ENCODE data around the gene FANCC. TPM values are rescaled to one million over a fixed set of nuclear protein-coding genes. Genes with fewer than 3 reads are reported as not detected.

Gene FANCC
- total and polyA plus RNA-seq, 2 of the 8 experiments (the other 6 are each of a cell fraction or from before 2014, with no cell fraction given), result 7.8 to 15.2 TPM

GRCh38 chr9:95116002-95116807 lies 201.3 kb downstream of the FANCC start:
- H3K9me3 ChIP-seq (ENCODE audit: insufficient read depth in 2 of 2, low read depth in 1 of 2, low read length in 1 of 2), result no peaks in the 10 kb centered on the region

More at GRCh38 chr9:95116002-95116807, 201.3 kb downstream of the FANCC start:
- Histone ChIP-seq H3K23me2 (ENCODE audit: low read depth, low read length) (no peaks in the 10 kb centered on the region), H3K14ac (ENCODE audit: insufficient read length) (no peak overlapping the region), H3K27ac (ENCODE audit: low read depth, low read length) (no peak overlapping the region), H2AK5ac (ENCODE audit: low read depth, low read length) (no peak overlapping the region), H3K79me2 (ENCODE audit: control insufficient read depth in 1 of 2, insufficient read depth in 2 of 2, low read length in 2 of 2) (no peaks in the 10 kb centered on the region), H4K5ac (ENCODE audit: insufficient read length, low read depth, low read length) (no peak overlapping the region), H3K36me3 (ENCODE audit: control insufficient read depth in 2 of 4, insufficient read depth in 4 of 4, low read length in 3 of 4) (no peaks in the 10 kb centered on the region; a peak in 1 of 8 replicates), H2BK15ac (ENCODE audit: low read length) (no peak overlapping the region), H3K23ac (ENCODE audit: insufficient read length) (no peak overlapping the region), H3K4me3 (ENCODE audit: extremely low read depth in 1 of 4, insufficient read depth in 2 of 4, low read depth in 3 of 4, low read length in 4 of 4) (no peak overlapping the region), H3K4me1 (replicated peaks in 1 of 4; ENCODE audit: control insufficient read depth in 3 of 4, insufficient read depth in 4 of 4, low read length in 3 of 4) (no peaks in the 10 kb centered on the region), H3K27me3 (replicated peaks in 1 of 4; ENCODE audit: control insufficient read depth in 3 of 4, extremely low read depth in 1 of 4, insufficient read depth in 3 of 4, low read length in 3 of 4) (no peaks in the 10 kb centered on the region), H4K8ac (ENCODE audit: extremely low read depth, insufficient read depth, low read length) (no peak overlapping the region), H3K9ac (replicated peaks in 1 of 4; ENCODE audit: extremely low read depth in 1 of 4, low read depth in 3 of 4, low read length in 3 of 4) (no peak overlapping the region), H3K79me1 (ENCODE audit: low read depth, low read length) (no peaks in the 10 kb centered on the region), H2BK20ac (ENCODE audit: low read length) (no peak overlapping the region), H2BK5ac (ENCODE audit: low read depth, low read length) (no peak overlapping the region), H3K4me2 (ENCODE audit: insufficient read depth in 1 of 2, low read depth in 2 of 2, low read length in 2 of 2) (no peak overlapping the region), H2BK120ac (replicated peaks; ENCODE audit: low read depth, low read length) (no peak overlapping the region), H3K18ac (ENCODE audit: extremely low read depth, low read length) (no peak overlapping the region), H2BK12ac (ENCODE audit: low read depth, low read length) (no peak overlapping the region), H2AFZ (ENCODE audit: low read length) (no peak overlapping the region), H4K20me1 (replicated peaks in 1 of 2; ENCODE audit: control insufficient read depth in 1 of 2, insufficient read depth in 2 of 2, low read length in 2 of 2) (peaks cover 0 to 2% of the 10 kb centered on the region in 2 experiments), H3K56ac (replicated peaks; ENCODE audit: insufficient read length, low read depth, low read length) (no peak overlapping the region), H3K4ac (replicated peaks; ENCODE audit: insufficient read length, low read depth, low read length) (no peak overlapping the region), H4K91ac (replicated peaks; ENCODE audit: insufficient read length, low read length) (no peak overlapping the region)
- FAIRE-seq (no peak), DNase-seq (ENCODE audit: low read depth in 1 of 2, low spot score in 2 of 2) (no peak)
- POLR2A ChIA-PET (ENCODE audit: partially characterized antibody), result no interaction called here
- 82% methylated on average over 11 of the region's 11 CpGs; no CpG with 5 or more reads in 1 of the 2 experiments for WGBS, 2 experiments (ENCODE audit: extremely low coverage in 1 of 2, insufficient coverage in 1 of 2, insufficient read length in 1 of 2, insufficient replicate concordance in 2 of 2, low coverage in 1 of 2, low lambda C conversion rate in 2 of 2, missing lambda C conversion rate in 1 of 2)
- CTCF ChIA-PET (ENCODE audit: partially characterized antibody), result interaction anchor here (0.6 to 9.5 kb wide), 33 partner anchors 9 to 484 kb away, joined by 3 to 141 read pairs (median 4); no protein-coding TSS in a partner anchor
- TF ChIP-seq CTCF (IDR thresholded peaks at IDR 0.05; ENCODE audit: control extremely low read depth in 1 of 3, insufficient read depth in 1 of 3, low read depth in 1 of 3, low read length in 3 of 3), result peak; percentile 30 to 77 (median 67)
- TF ChIP-seq TEAD4 (IDR thresholded peaks at IDR 0.05; ENCODE audit: low read depth, low read length), result no peak
- TF ChIP-seq RAD21 (IDR thresholded peaks at IDR 0.05 in 1 of 2, conservative IDR thresholded peaks at IDR 0.05 in 1 of 2; ENCODE audit: low read depth in 2 of 2, low read length in 2 of 2), result peak; percentile 75 to 78
